T-helper 9 cell (primary cell): ENCODE measurements around the gene ACADS.
"Not testable (repeated sequence)": the region's sequence is repeated elsewhere in the genome, so short reads cannot be mapped to it uniquely, and the experiment has no call there.

Experiments used
- DNase-seq: peaks from one replicate; pipeline ENCODE4 v3.0.0-alpha.2; 2020

The ACADS gene

GRCh38 chr12:120732198-120732597 lies 6.6 kb downstream of the ACADS start:
- not testable (repeated sequence) for DNase-seq

DNA sequence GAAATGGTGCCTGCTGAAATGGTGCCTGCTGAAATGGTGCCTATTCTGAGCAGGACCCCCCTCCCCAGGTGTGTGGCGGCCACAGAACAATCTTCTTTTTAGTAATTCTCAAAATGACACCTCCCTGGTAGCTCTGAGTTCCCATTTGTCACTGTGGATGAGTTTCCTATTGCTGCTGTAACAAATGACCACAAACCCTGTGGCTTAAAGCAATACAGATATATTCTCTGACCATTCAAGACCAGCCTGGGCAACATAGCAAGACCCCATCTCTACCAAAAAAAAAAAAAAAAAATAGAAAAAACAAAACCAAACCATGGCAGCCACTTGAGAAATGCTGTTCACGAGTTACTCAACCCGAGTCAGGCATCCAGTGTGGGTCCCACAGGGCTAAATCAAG lies 7.9 kb downstream of the ACADS start:
- DNase-seq, result no peak

- no peak for DNase-seq
Measured at GRCh38 chr12:120734210-120734609, 8.6 kb downstream of the ACADS start.

GRCh38 chr12:120735181-120735580 lies 9.6 kb downstream of the ACADS start:
- DNase-seq, result no peak

DNA sequence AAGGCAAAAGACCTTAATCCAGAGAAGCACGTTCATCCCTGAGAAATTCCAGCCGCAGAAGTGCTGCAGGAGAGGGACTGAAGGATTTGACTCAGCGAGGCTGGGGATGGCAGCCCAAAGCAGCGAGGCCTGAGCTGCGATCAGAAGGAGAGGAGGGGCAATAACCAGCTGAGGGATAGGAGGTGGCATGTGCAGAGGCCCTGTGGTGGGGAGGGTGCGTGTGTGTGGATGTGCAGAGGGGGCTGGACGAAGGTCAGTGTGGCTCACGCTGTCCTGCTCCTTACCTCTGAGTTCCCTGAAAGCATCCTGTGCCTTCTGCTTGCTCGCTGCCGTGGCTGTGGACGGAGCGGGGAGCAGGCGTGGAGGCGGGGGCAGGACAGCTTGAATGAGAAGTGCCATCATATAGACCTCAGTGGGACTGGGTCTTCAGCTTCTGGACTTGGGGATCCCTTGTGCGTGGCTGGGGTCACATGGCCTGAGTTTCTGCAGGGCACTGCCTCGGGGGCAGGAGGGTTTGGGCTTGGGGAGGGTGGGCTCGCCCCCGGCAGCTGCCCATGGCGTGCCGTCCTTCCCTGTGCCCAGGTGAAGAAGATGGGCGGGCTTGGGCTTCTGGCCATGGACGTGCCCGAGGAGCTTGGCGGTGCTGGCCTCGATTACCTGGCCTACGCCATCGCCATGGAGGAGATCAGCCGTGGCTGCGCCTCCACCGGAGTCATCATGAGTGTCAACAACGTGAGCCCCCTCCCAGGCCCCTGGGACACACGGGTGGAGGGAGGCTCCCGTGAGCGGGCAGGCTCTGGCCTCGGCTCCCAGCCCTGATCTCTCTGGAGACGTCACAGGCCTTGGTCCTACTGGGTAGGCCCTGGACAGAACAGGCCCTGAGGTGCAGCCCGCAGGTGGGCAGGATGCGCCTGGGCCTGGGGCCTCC lies 11.0 kb downstream of the ACADS start:
- DNase-seq, result no peak

DNA sequence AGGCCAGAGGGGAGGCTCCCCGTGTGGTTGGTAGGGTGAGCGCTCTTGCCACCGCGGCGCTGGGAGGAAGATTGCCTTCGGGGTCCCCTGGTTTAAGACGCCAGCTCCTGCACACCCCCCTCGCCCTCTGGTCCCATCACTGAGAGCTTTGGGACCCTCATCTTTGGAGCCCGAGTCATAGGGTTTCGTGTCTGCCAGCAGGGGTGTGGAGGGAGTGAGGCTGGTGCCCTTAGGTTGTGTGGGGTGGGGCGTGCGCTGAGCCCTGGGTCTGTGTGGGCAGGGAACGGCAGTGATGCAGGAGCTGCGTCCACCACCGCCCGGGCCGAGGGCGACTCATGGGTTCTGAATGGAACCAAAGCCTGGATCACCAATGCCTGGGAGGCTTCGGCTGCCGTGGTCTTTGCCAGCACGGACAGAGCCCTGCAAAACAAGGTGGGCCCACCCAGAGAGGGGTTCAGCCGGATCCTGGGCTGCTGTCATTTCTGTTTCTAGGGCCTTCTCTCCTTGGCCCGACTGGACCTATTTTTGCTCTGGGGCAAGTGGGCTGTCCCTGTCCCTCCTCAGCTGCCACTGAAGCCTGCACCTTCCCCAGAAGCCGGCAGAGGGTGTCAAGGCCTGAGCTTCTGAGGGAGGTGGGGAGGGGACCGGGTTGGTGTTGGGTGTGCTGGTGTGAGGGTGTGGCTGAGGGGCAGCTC lies 12.1 kb downstream of the ACADS start:
- no peak for DNase-seq

DNA sequence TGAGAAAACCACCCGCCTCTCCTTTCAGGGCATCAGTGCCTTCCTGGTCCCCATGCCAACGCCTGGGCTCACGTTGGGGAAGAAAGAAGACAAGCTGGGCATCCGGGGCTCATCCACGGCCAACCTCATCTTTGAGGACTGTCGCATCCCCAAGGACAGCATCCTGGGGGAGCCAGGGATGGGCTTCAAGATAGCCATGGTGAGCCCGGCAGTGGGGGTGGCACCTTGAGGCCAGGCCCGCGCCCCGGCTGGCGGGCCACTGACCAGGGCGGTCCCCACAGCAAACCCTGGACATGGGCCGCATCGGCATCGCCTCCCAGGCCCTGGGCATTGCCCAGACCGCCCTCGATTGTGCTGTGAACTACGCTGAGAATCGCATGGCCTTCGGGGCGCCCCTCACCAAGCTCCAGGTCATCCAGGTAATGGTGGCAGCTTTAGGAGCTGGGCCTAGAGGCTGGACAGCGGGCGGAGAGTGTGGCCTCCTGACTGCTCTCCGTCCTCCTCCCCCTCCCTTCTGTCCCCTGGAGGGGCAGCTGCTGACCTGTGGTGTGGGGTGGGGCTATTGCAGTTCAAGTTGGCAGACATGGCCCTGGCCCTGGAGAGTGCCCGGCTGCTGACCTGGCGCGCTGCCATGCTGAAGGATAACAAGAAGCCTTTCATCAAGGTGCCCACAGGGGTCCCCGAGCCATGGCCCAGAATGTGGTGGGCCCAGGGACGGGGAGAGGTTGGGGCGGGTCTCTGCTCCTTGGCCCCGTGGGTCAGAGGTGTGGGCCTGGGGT lies 12.8 kb downstream of the ACADS start:
- no peak for DNase-seq

DNA sequence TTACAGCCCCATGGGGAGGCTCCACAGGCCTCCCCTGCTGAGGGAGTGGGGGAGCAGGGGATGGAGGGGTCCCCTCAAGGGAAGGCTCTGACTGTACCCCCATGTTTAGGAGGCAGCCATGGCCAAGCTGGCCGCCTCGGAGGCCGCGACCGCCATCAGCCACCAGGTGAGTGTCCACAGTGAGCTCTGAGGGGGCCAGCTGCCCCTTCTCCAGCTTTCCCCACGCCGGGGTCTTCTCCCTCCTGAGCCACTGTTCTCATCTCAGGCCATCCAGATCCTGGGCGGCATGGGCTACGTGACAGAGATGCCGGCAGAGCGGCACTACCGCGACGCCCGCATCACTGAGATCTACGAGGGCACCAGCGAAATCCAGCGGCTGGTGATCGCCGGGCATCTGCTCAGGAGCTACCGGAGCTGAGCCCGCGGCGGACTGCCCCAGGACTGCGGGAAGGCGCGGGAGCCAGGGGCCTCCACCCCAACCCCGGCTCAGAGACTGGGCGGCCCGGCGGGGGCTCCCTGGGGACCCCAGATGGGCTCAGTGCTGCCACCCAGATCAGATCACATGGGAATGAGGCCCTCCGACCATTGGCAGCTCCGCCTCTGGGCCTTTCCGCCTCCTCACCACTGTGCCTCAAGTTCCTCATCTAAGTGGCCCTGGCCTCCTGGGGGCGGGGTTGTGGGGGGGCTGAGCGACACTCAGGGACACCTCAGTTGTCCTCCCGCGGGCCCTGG lies 13.6 kb downstream of the ACADS start:
- no peak for DNase-seq

GRCh38 chr12:120739821-120740613 lies 14.4 kb downstream of the ACADS start:
- no peak for DNase-seq

DNA sequence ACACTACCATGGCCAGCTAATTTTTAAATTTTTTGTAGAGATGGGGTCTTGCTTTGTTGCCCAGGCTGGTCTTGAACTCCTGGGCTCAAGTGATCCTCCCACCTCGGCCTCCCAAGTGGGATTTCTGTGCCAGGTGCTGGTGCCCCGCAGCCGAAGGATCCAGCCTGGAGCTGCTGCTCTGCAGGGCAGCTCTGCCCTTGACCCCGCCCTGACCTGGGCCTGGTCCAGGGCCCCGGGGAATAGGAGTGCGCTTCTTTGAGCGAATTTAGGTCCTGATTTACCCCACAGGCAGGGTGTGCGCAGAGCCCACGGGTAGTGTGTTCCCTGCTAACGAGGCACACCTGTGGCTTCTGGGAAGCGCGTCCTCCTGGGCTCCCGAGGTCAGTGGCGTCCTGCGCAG lies 15.2 kb downstream of the ACADS start:
- no peak for DNase-seq

- DNase-seq, result no peak
Measured at GRCh38 chr12:120741476-120742421, 16.1 kb downstream of the ACADS start.

GRCh38 chr12:120744922-120745493 lies 19.4 kb downstream of the ACADS start:
- DNase-seq, result no peak

DNA sequence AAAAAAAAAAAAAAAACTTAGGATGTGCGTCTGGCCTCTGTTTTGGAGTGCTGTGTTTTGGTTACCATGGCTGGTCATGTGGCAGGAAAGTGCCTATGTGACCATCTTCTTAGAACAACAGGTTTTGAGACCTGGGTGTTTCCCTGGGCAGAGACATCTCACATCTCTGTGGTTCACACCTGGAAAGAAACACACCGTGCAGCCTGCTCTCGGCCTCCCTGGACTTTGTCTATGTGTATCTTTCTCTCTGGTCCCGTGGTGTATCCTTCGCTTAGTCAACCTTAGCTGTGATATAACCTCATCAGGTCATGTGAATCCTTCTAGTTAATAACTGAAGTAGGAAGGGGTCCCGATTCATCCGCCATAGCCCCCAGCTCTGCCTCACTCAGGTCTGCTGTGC lies 22.6 kb downstream of the ACADS start:
- no peak for DNase-seq

- DNase-seq, result no peak
Measured at GRCh38 chr12:120749256-120749655, 23.6 kb downstream of the ACADS start.

GRCh38 chr12:120750806-120751205 lies 25.2 kb downstream of the ACADS start:
- DNase-seq, result no peak

- DNase-seq, result no peak
Measured at GRCh38 chr12:120751389-120751788, 25.8 kb downstream of the ACADS start.

- DNase-seq, result no peak
Measured at GRCh38 chr12:120754792-120755191, 29.2 kb downstream of the ACADS start.

GRCh38 chr12:120755269-120755668 lies 29.6 kb downstream of the ACADS start:
- DNase-seq, result no peak

- DNase-seq, result no peak
Measured at GRCh38 chr12:120757226-120757742, 31.7 kb downstream of the ACADS start.

- no peak for DNase-seq
Measured at GRCh38 chr12:120757949-120758348, 32.3 kb downstream of the ACADS start.
